Measurements from ENCODE around the gene KIF4B.

GRCh38 chr5:155047818-155048217 is 34.3 kb downstream of the KIF4B start:
- TF ChIP-seq CTCF (IDR thresholded peaks at IDR 0.05; ENCODE audit: low read depth, low read length) (no peak), EZH2phosphoT487 (IDR thresholded peaks at IDR 0.05; ENCODE audit: low read depth) (no peak)

Measured in OCI-LY3 (cell line).